Breast epithelium (tissue), 3 donors: ENCODE data around the gene GPR142.

Experiments
- CTCF ChIP-seq, 3 donors: fragments of 450-650 bp; IDR thresholded peaks; one replicate each; pipeline ENCODE4 v1.5.1; 2016 to 2017; ENCODE audit warnings: antibody characterized with exemption in 3 of 3, mild to moderate bottlenecking in 3 of 3, moderate library complexity in 3 of 3
- POLR2AphosphoS5 ChIP-seq, 3 donors: sonication (generic); formaldehyde crosslinking; IDR thresholded peaks; one replicate each; pipeline ENCODE4 v1.6.1; 2017; ENCODE audit warnings: antibody characterized with exemption in 3 of 3

- TF ChIP-seq CTCF (IDR thresholded peaks at IDR 0.05) (no peak), POLR2AphosphoS5 (IDR thresholded peaks at IDR 0.05) (no peak)
Measured at GRCh38 chr17:74357466-74357809, 9.9 kb upstream of the GPR142 start.
